K562 (cell line): ENCODE results near the gene SLC7A11. TPM values are rescaled to one million over a fixed set of nuclear protein-coding genes. Genes with fewer than 3 reads are reported as not detected.

ENCODE experiments used
- ATAC-seq: fragments of 200-7000 bp; cut with Tn5 transposase; 3 replicates; pipeline ENCODE4 v1.9.1; 2020; ENCODE audit warnings: moderate library complexity
- BruUV-seq: library from RNA; stranded (reverse); fragments of 400-500 nt; replicated peaks from 2 replicates; lab custom pipeline; 2021; lab: Mats Ljungman, UMichigan
- CTCF ChIA-PET: fragments of 300-600 bp; formaldehyde crosslinking; extraction: SDS; loops from one replicate; lab custom pipeline; 2021; ENCODE audit warnings: low intra/inter-chr PET ratio; lab: Yijun Ruan, JAX
- POLR2A ChIA-PET: fragments of 300-600, 350-650 bp; sonication (Branson Sonifier 250); formaldehyde crosslinking; extraction: SDS; loops from one replicate; lab custom pipeline; 2021; ENCODE audit warnings: antibody characterized with exemption, inconsistent platforms; lab: Yijun Ruan, JAX
- DNase-seq, 4 experiments: peaks; one replicate each; pipeline versions ENCODE4 v3.0.0 to v3.0.0-alpha.2; 2011 to 2018; ENCODE audit warnings: low spot score in 3 of 4, mixed read lengths in 3 of 4; ENCODE audit errors: extremely low read depth in 1 of 4
- FAIRE-seq: peaks from 2 replicates; lab custom pipeline; 2011; peaks lifted over from hg19 to GRCh38; lab: Jason Lieb, UNC
- H2AFZ ChIP-seq: 2 replicates; pipeline ENCODE4 v1.6.0; 2011; ENCODE audit warnings: low read depth, low read length, control low read depth, inconsistent platforms
- H3K27ac ChIP-seq: fragments of 200-600 bp; 3 replicates; pipeline ENCODE4 v1.8.0; 2011; ENCODE audit warnings: low read depth, mild to moderate bottlenecking, control low read depth, inconsistent platforms, low read length, moderate library complexity, mixed read lengths; ENCODE audit errors: extremely low read depth
- H3K27me3 ChIP-seq, 2 experiments: fragments of 300-600 bp in 1 of 2; 2 replicates in 1 of 2; 3 replicates in 1 of 2; pipeline versions ENCODE4 v1.6.0 to v1.8.0; 2011; ENCODE audit warnings: inconsistent platforms in 2 of 2, low read length in 2 of 2, mild to moderate bottlenecking in 1 of 2, mixed read lengths in 1 of 2, moderate library complexity in 1 of 2; ENCODE audit not compliant: control insufficient read depth in 2 of 2, insufficient read depth in 2 of 2
- H3K36me3 ChIP-seq: fragments of 300-600 bp; 3 replicates; pipeline ENCODE4 v1.8.0; 2011; ENCODE audit warnings: mild to moderate bottlenecking, low read length, inconsistent platforms; ENCODE audit not compliant: control insufficient read depth, insufficient read depth
- H3K4me1 ChIP-seq, 2 experiments: fragments of 200-600 bp in 1 of 2; replicated peaks in 1 of 2; 2 replicates in 1 of 2; 3 replicates in 1 of 2; pipeline versions ENCODE4 v1.5.1 to v1.8.0; 2011; ENCODE audit warnings: inconsistent platforms in 2 of 2, low read length in 2 of 2, mild to moderate bottlenecking in 1 of 2, mixed read lengths in 1 of 2, moderate library complexity in 1 of 2; ENCODE audit not compliant: control insufficient read depth in 2 of 2, insufficient read depth in 2 of 2
- H3K4me2 ChIP-seq: 2 replicates; pipeline ENCODE4 v1.6.1; 2011; ENCODE audit warnings: low read length, control low read depth, inconsistent platforms, mixed read lengths; ENCODE audit not compliant: insufficient read depth
- H3K4me3 ChIP-seq: fragments of 200-600 bp; sonication (generic), shearing (Covaris generic); 2 replicates; pipeline ENCODE4 v1.5.1; 2016; ENCODE audit warnings: control low read depth, inconsistent platforms
- H3K79me2 ChIP-seq: fragments of 200-600 bp; 3 replicates; pipeline ENCODE4 v1.8.0; 2011; ENCODE audit warnings: low read length, inconsistent platforms; ENCODE audit not compliant: control insufficient read depth, insufficient read depth
- H3K9ac ChIP-seq, 2 experiments: 2 replicates each; pipeline versions ENCODE4 v1.6.0 to v1.6.1; 2011; ENCODE audit warnings: low read depth in 2 of 2, low read length in 2 of 2, control low read depth in 1 of 2, inconsistent platforms in 1 of 2, mild to moderate bottlenecking in 1 of 2, mixed read lengths in 1 of 2; ENCODE audit not compliant: insufficient read depth in 1 of 2
- H3K9me1 ChIP-seq: one replicate; pipeline ENCODE4 v1.6.0; 2011; ENCODE audit warnings: inconsistent platforms, mild to moderate bottlenecking, low read length, moderate library complexity; ENCODE audit not compliant: control insufficient read depth, insufficient read depth
- H3K9me3 ChIP-seq: replicated peaks from 2 replicates; pipeline ENCODE4 v1.5.1; 2011; ENCODE audit warnings: low read depth, low read length, inconsistent platforms; ENCODE audit not compliant: control insufficient read depth, insufficient read depth
- H4K20me1 ChIP-seq: replicated peaks from 2 replicates; pipeline ENCODE4 v1.6.1; 2011; ENCODE audit warnings: low read length, inconsistent platforms, mixed read lengths; ENCODE audit not compliant: control insufficient read depth, insufficient read depth
- ASH1L ChIP-seq: fragments of 450-650 bp; IDR thresholded peaks from 2 replicates; pipeline ENCODE4 v1.6.1; 2018; ENCODE audit warnings: borderline replicate concordance, mild to moderate bottlenecking, low read depth; ENCODE audit not compliant: partially characterized antibody
- CCNT2 ChIP-seq: IDR thresholded peaks from 2 replicates; pipeline ENCODE4 v1.6.1; 2011; ENCODE audit warnings: borderline replicate concordance, low read depth, mild to moderate bottlenecking, moderate library complexity, mixed read lengths, low read length; ENCODE audit not compliant: insufficient read length; ENCODE audit errors: extremely low read depth
- EGR1 ChIP-seq: fragments of 450-650 bp; conservative IDR thresholded peaks from 2 replicates; pipeline ENCODE4 v1.6.1; 2017; ENCODE audit warnings: mild to moderate bottlenecking
- FOS ChIP-seq: IDR thresholded peaks from 3 replicates; pipeline ENCODE4 v1.6.1; 2011; ENCODE audit not compliant: insufficient read length; ENCODE audit errors: extremely low read depth
- HMG20B ChIP-seq: fragments of 250-450 bp; sonication (Bioruptor Pico); IDR thresholded peaks from 2 replicates; pipeline ENCODE4 v1.5.0; 2021; ENCODE audit warnings: mild to moderate bottlenecking
- MED1 ChIP-seq: sonication (generic); formaldehyde crosslinking; IDR thresholded peaks from 2 replicates; pipeline ENCODE4 v1.8.1; 2023; ENCODE audit warnings: missing genetic modification reagents, borderline replicate concordance
- NCOA6 ChIP-seq: fragments of 450-650 bp; IDR thresholded peaks from 2 replicates; pipeline ENCODE4 v1.6.1; 2017; ENCODE audit warnings: mild to moderate bottlenecking
- PHB2 ChIP-seq: fragments of 450-650 bp; IDR thresholded peaks from 2 replicates; pipeline ENCODE4 v1.6.1; 2017; ENCODE audit warnings: low read depth
- RBBP5 ChIP-seq: fragments of 200-600 bp; sonication (generic); IDR thresholded peaks from 2 replicates; pipeline ENCODE4 v1.6.1; 2012; ENCODE audit warnings: borderline replicate concordance, mild to moderate bottlenecking, low read length, control low read depth, inconsistent platforms; ENCODE audit not compliant: insufficient read depth, poor library complexity, severe bottlenecking
- SMARCA4 ChIP-seq: fragments of 450-650 bp; IDR thresholded peaks from 2 replicates; pipeline ENCODE4 v1.6.1; 2016
- ZNF165 ChIP-seq: fragments of 250-450 bp; sonication (Bioruptor Pico); IDR thresholded peaks from 2 replicates; pipeline ENCODE4 v1.4.0; 2020; ENCODE audit warnings: borderline replicate concordance
- ZNF766 ChIP-seq: fragments of 200-800 bp; sonication (Bioruptor generic); conservative IDR thresholded peaks from 2 replicates; pipeline ENCODE4 v1.6.1; 2016; ENCODE audit warnings: missing genetic modification characterization, missing compliant biosample characterization
- in situ Hi-C: fragments of 300-500 bp; cut with MboI; formaldehyde crosslinking; loops from 4 replicates; pipeline ENCODE4 v1.15.0; 2018; ENCODE audit warnings: inconsistent platforms, mixed read lengths
- intact Hi-C: fragments of 100-400 bp; cut with micrococcal nuclease; formaldehyde crosslinking; loops from 2 replicates; pipeline ENCODE4 v1.14.2; 2022
- polyA plus RNA-seq, 8 experiments: library from polyadenylated mRNA; depleted of rRNA in 4 of 8; stranded (reverse) in 5 of 8; unstranded in 3 of 8; fragments of >200 nt; fragmentation: Nextera tagmentation in 2 of 8; fragmentation: Illumina TruSeq in 1 of 8; extraction: Ambion mirVana in 2 of 8; extraction: Trizol in 1 of 8; gene quantifications; 2 replicates each; pipeline versions ENCODE4 v1.2.1 to v1.2.3, GENCODE V29; 2011 to 2014; ENCODE audit warnings: inconsistent platforms in 1 of 8, missing spikeins in 1 of 8
- total RNA-seq, 7 experiments: library from RNA; depleted of rRNA in 6 of 7; stranded (reverse); fragments of >200 nt in 6 of 7; fragmentation: Illumina TruSeq in 2 of 7; extraction: Trizol in 2 of 7; gene quantifications; 2 replicates each; pipeline versions ENCODE4 v1.2.1 to v1.2.3, GENCODE V29; 2011 to 2021; ENCODE audit warnings: low replicate concordance in 1 of 7
- TF ChIP-seq, protein P1 (sequence below): IDR thresholded peaks from 3 replicates; pipeline ENCODE4 v1.6.1; 2011; ENCODE audit warnings: borderline replicate concordance, mild to moderate bottlenecking; ENCODE audit not compliant: insufficient read length, insufficient read depth
- TF ChIP-seq, protein P2 (sequence below): fragments of 450-650 bp; formaldehyde crosslinking; IDR thresholded peaks from 2 replicates; pipeline ENCODE4 v1.4.0; 2020; ENCODE audit warnings: mild to moderate bottlenecking

Gene SLC7A11
- total and polyA plus RNA-seq, 9 of the 15 experiments (the other 6 are each of a cell fraction or from before 2014, with no cell fraction given): 4.5 to 26.1 (median 13.5) TPM

- TF ChIP-seq, protein P1, sequence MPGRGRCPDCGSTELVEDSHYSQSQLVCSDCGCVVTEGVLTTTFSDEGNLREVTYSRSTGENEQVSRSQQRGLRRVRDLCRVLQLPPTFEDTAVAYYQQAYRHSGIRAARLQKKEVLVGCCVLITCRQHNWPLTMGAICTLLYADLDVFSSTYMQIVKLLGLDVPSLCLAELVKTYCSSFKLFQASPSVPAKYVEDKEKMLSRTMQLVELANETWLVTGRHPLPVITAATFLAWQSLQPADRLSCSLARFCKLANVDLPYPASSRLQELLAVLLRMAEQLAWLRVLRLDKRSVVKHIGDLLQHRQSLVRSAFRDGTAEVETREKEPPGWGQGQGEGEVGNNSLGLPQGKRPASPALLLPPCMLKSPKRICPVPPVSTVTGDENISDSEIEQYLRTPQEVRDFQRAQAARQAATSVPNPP: no peak
- TF ChIP-seq CCNT2: no peak
- no peak for TF ChIP-seq ZNF766
- no peak for TF ChIP-seq ZNF165 (CRISPR knock-in tag)
- TF ChIP-seq, protein P2, sequence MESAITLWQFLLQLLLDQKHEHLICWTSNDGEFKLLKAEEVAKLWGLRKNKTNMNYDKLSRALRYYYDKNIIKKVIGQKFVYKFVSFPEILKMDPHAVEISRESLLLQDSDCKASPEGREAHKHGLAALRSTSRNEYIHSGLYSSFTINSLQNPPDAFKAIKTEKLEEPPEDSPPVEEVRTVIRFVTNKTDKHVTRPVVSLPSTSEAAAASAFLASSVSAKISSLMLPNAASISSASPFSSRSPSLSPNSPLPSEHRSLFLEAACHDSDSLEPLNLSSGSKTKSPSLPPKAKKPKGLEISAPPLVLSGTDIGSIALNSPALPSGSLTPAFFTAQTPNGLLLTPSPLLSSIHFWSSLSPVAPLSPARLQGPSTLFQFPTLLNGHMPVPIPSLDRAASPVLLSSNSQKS (CRISPR knock-in tag): no peak
Measured at GRCh38 chr4:138163171-138163570, 79.0 kb downstream of the SLC7A11 start (continued).

- FAIRE-seq: no peak
- in situ Hi-C loops: no loop called here
- intact Hi-C loops: no loop called here
- TF ChIP-seq PHB2 (no peak), MED1 (CRISPR knock-in tag) (no peak), FOS (no peak), ASH1L (no peak), HMG20B (CRISPR knock-in tag) (no peak), EGR1 (no peak), SMARCA4 (no peak), RBBP5 (no peak), NCOA6 (no peak)
Measured at GRCh38 chr4:138162259-138162658, 79.9 kb downstream of the SLC7A11 start.

More at GRCh38 chr4:138162259-138162658, 79.9 kb downstream of the SLC7A11 start:
- ATAC-seq (no peak), DNase-seq (no peak)
- no peak overlapping the region for H2AFZ ChIP-seq
- no peaks in the 10 kb centered on the region for H3K9me3 ChIP-seq
- H3K4me1 ChIP-seq: no peaks in the 10 kb centered on the region
- no peak overlapping the region for H3K4me2 ChIP-seq
- ChIA-PET CTCF (interaction anchor here (0.6 kb wide), 1 partner anchor 320 kb away, joined by 3 read pairs; no protein-coding TSS in a partner anchor), POLR2A (no interaction called here)
- no peaks in the 10 kb centered on the region for H3K9me1 ChIP-seq
- H3K4me3 ChIP-seq: no peak overlapping the region
- H4K20me1 ChIP-seq: no peaks in the 10 kb centered on the region
- no peaks in the 10 kb centered on the region for H3K79me2 ChIP-seq
- H3K27ac ChIP-seq: no peak overlapping the region
- no TSS peak for BruUV-seq
- no peaks in the 10 kb centered on the region for H3K27me3 ChIP-seq
- H3K9ac ChIP-seq: no peak overlapping the region
- no peaks in the 10 kb centered on the region; the same call in 1 of the 3 replicates for H3K36me3 ChIP-seq
